Caco-2 (cell line): ENCODE data around the gene CROCC. TPM values are rescaled to one million over a fixed set of nuclear protein-coding genes. Genes with fewer than 3 reads are reported as not detected.
"Not testable (repeated sequence)": the region's sequence is repeated elsewhere in the genome, so short reads cannot be mapped to it uniquely, and the experiment has no call there.

ENCODE experiments used
- BruUV-seq: library from RNA; stranded (reverse); fragments of 400-500 nt; replicated peaks from 2 replicates; lab custom pipeline; 2021; lab: Mats Ljungman, UMichigan
- CTCF ChIA-PET: fragments of 300-600 bp; sonication (Branson Sonifier 250); formaldehyde crosslinking; loops from one replicate; lab custom pipeline; 2022; ENCODE audit warnings: antibody characterized with exemption; lab: Charles Lee
- POLR2A ChIA-PET: fragments of 300-600 bp; sonication (Branson Sonifier 250); formaldehyde crosslinking; loops from one replicate; lab custom pipeline; 2022; ENCODE audit warnings: antibody characterized with exemption; lab: Charles Lee
- DNase-seq, 2 experiments: peaks; one replicate each; pipeline versions ENCODE4 v3.0.0 to v3.0.0-alpha.2; 2020 to 2022
- H3K27me3 ChIP-seq: replicated peaks from 2 replicates; pipeline ENCODE4 v1.6.0; 2011; ENCODE audit warnings: low read length; ENCODE audit not compliant: control insufficient read depth, insufficient read depth
- H3K36me3 ChIP-seq: 2 replicates; pipeline ENCODE4 v1.5.1; 2011; ENCODE audit warnings: low read length; ENCODE audit not compliant: control insufficient read depth, insufficient read depth
- H3K4me1 ChIP-seq: fragments of 250-450 bp; sonication (Bioruptor Pico); 2 replicates; pipeline ENCODE4 v1.5.1; 2020; ENCODE audit warnings: mild to moderate bottlenecking
- H3K4me3 ChIP-seq: 2 replicates; pipeline ENCODE4 v1.5.1; 2011; ENCODE audit warnings: low read depth, mild to moderate bottlenecking, control low read depth, low read length
- H3K9me3 ChIP-seq: fragments of 250-450 bp; sonication (Bioruptor Pico); 2 replicates; pipeline ENCODE4 v1.5.1; 2020; ENCODE audit warnings: mild to moderate bottlenecking, moderate library complexity
- H3K27ac Mint-ChIP-seq: one replicate; pipeline ENCODE4 v1.8.0; 2022; ENCODE audit warnings: mixed read lengths; ENCODE audit not compliant: unreplicated experiment
- H3K27me3 Mint-ChIP-seq: one replicate; pipeline ENCODE4 v1.8.0; 2022; ENCODE audit warnings: mixed read lengths; ENCODE audit not compliant: insufficient read depth, unreplicated experiment
- H3K36me3 Mint-ChIP-seq: one replicate; pipeline ENCODE4 v1.8.0; 2022; ENCODE audit warnings: mild to moderate bottlenecking, mixed read lengths; ENCODE audit not compliant: insufficient read depth, unreplicated experiment
- H3K4me1 Mint-ChIP-seq: one replicate; pipeline ENCODE4 v1.8.0; 2022; ENCODE audit warnings: low read depth, mixed read lengths; ENCODE audit not compliant: unreplicated experiment
- H3K4me3 Mint-ChIP-seq: one replicate; pipeline ENCODE4 v1.8.0; 2022; ENCODE audit warnings: mild to moderate bottlenecking, moderate library complexity, mixed read lengths; ENCODE audit not compliant: unreplicated experiment
- H3K9me3 Mint-ChIP-seq: one replicate; pipeline ENCODE4 v1.8.0; 2022; ENCODE audit warnings: mixed read lengths; ENCODE audit not compliant: unreplicated experiment
- CTCF ChIP-seq, 2 experiments: fragments of 200-600 bp in 1 of 2; IDR thresholded peaks; 1 replicate in 1 of 2; 2 replicates in 1 of 2; pipeline versions ENCODE4 v1.5.1 to v1.8.0; 2011 to 2022; ENCODE audit warnings: antibody characterized with exemption in 1 of 2, control low read depth in 1 of 2, inconsistent platforms in 1 of 2, low read depth in 1 of 2, low read length in 1 of 2, mild to moderate bottlenecking in 1 of 2, moderate library complexity in 1 of 2; ENCODE audit not compliant: insufficient read depth in 1 of 2, severe bottlenecking in 1 of 2, unreplicated experiment in 1 of 2
- intact Hi-C: fragments of 100-400 bp; cut with micrococcal nuclease; formaldehyde crosslinking; loops from one replicate; pipeline ENCODE4 v1.10.0; 2022; ENCODE audit not compliant: unreplicated experiment
- total RNA-seq: library from RNA; stranded (reverse); gene quantifications from 2 replicates; pipeline ENCODE4 v1.2.3, GENCODE V29; 2022

The CROCC gene
- total RNA-seq, 1 experiment from 2014 or later = 7.6 TPM

GRCh38 chr1:16913833-16914662 is 7.7 kb upstream of the CROCC start:
- Histone ChIP-seq H3K9me3 (no peaks in the 10 kb centered on the region), H3K27me3 (no peaks in the 10 kb centered on the region), H3K36me3 (no peaks in the 10 kb centered on the region), H3K4me3 (peak overlapping the region; percentile 82), H3K4me1 (peaks cover 4% of the 10 kb centered on the region; the same call in 1 of the 2 replicates)
- BruUV-seq = no TSS peak
- peak overlapping the region; percentile 71 for H3K27ac Mint-ChIP-seq
- no peaks in the 10 kb centered on the region for H3K9me3 Mint-ChIP-seq
- peak; percentile 91 to 95 for DNase-seq
- peaks cover 2% of the 10 kb centered on the region for H3K36me3 Mint-ChIP-seq
- H3K4me1 Mint-ChIP-seq = peaks cover 16% of the 10 kb centered on the region
- peak overlapping the region; percentile 85 for H3K4me3 Mint-ChIP-seq
- TF ChIP-seq CTCF (IDR thresholded peaks at IDR 0.05; ENCODE audit: insufficient read depth in 1 of 2, low read depth in 1 of 2, low read length in 1 of 2, severe bottlenecking in 1 of 2, unreplicated experiment in 1 of 2) = peak in 1 of 2 experiments; percentile 13
- no peaks in the 10 kb centered on the region for H3K27me3 Mint-ChIP-seq
- intact Hi-C loops = loop anchor here (5.0 kb wide), 1 partner anchor 48 kb away; no protein-coding TSS in a partner anchor
- POLR2A ChIA-PET = no interaction called here
- CTCF ChIA-PET = no interaction called here

GRCh38 chr1:16914928-16915626 is 6.7 kb upstream of the CROCC start:
- peak overlapping the region; percentile 77 for H3K4me3 ChIP-seq
- CTCF ChIA-PET, H3K4me1 ChIP-seq, H3K36me3 ChIP-seq, POLR2A ChIA-PET, H3K9me3 Mint-ChIP-seq, DNase-seq, H3K27me3 Mint-ChIP-seq, H3K36me3 Mint-ChIP-seq, H3K9me3 ChIP-seq, H3K27me3 ChIP-seq: not testable (repeated sequence)
- TSS peak; percentile 59 for BruUV-seq
- intact Hi-C loops = loop anchor here (5.0 kb wide), 1 partner anchor 47 kb away; no protein-coding TSS in a partner anchor
- Mint-ChIP-seq H3K4me3 (peak overlapping the region; percentile 85), H3K4me1 (peaks cover 11% of the 10 kb centered on the region), H3K27ac (peak overlapping the region; percentile 29)

- peak overlapping the region; percentile 85 for H3K4me3 Mint-ChIP-seq
- H3K27me3 ChIP-seq = no peaks in the 10 kb centered on the region
- ChIA-PET POLR2A (no interaction called here), CTCF (no interaction called here)
- TF ChIP-seq CTCF (IDR thresholded peaks at IDR 0.05; ENCODE audit: insufficient read depth in 1 of 2, low read depth in 1 of 2, low read length in 1 of 2, severe bottlenecking in 1 of 2, unreplicated experiment in 1 of 2) = no peak
- H3K9me3 Mint-ChIP-seq = no peaks in the 10 kb centered on the region
- no peak overlapping the region for H3K27ac Mint-ChIP-seq
- peaks cover 4% of the 10 kb centered on the region; the same call in 1 of the 2 replicates for H3K4me1 ChIP-seq
- no peaks in the 10 kb centered on the region for H3K36me3 ChIP-seq
- H3K4me3 ChIP-seq = no peak overlapping the region
- H3K36me3 Mint-ChIP-seq = peaks cover 6% of the 10 kb centered on the region
- no peaks in the 10 kb centered on the region for H3K9me3 ChIP-seq
- intact Hi-C loops = no loop called here
- BruUV-seq = no TSS peak
- peaks cover 10% of the 10 kb centered on the region for H3K4me1 Mint-ChIP-seq
- H3K27me3 Mint-ChIP-seq = no peaks in the 10 kb centered on the region
- DNase-seq = no peak
These were observed 6.1 kb upstream of the CROCC start for GRCh38 chr1:16915627-16915973.

GRCh38 chr1:16916036-16916880 is 5.5 kb upstream of the CROCC start:
- peaks cover 12% of the 10 kb centered on the region for H3K4me1 Mint-ChIP-seq
- H3K27ac Mint-ChIP-seq, H3K4me1 ChIP-seq, intact Hi-C loops, POLR2A ChIA-PET, H3K27me3 ChIP-seq, H3K36me3 Mint-ChIP-seq, H3K27me3 Mint-ChIP-seq, CTCF ChIA-PET, DNase-seq, H3K9me3 Mint-ChIP-seq, H3K4me3 ChIP-seq, H3K4me3 Mint-ChIP-seq, H3K9me3 ChIP-seq, BruUV-seq, H3K36me3 ChIP-seq: not testable (repeated sequence)
